ENCODE results near the gene TUBE1.
A peak's percentile ranks its signal among the peaks of the same experiment; 100 is the strongest.
"Not testable (repeated sequence)": the region's sequence is repeated elsewhere in the genome, so short reads cannot be mapped to it uniquely, and the experiment has no call there.

Gene TUBE1

DNA sequence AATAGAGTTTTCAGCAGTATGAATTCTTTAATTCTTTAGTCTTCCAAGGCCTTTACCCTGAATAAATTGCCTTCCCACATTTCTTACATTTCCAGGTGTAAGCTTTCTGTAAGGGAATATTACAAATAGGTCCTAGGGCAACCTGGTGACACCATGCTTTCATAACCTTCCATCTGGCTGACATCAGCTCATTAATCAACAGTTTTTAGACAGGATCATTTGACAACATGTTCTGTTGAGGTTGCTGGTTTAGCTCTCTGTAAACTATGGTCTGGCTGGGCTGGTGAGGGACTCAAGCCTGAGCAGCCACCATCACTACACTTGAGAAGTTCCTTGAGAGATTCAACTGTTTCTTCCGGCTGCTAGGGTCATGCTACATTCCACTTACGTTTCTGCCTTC is 19.3 kb upstream of the TUBE1 start (continued):
- TF ChIP-seq, protein P1, sequence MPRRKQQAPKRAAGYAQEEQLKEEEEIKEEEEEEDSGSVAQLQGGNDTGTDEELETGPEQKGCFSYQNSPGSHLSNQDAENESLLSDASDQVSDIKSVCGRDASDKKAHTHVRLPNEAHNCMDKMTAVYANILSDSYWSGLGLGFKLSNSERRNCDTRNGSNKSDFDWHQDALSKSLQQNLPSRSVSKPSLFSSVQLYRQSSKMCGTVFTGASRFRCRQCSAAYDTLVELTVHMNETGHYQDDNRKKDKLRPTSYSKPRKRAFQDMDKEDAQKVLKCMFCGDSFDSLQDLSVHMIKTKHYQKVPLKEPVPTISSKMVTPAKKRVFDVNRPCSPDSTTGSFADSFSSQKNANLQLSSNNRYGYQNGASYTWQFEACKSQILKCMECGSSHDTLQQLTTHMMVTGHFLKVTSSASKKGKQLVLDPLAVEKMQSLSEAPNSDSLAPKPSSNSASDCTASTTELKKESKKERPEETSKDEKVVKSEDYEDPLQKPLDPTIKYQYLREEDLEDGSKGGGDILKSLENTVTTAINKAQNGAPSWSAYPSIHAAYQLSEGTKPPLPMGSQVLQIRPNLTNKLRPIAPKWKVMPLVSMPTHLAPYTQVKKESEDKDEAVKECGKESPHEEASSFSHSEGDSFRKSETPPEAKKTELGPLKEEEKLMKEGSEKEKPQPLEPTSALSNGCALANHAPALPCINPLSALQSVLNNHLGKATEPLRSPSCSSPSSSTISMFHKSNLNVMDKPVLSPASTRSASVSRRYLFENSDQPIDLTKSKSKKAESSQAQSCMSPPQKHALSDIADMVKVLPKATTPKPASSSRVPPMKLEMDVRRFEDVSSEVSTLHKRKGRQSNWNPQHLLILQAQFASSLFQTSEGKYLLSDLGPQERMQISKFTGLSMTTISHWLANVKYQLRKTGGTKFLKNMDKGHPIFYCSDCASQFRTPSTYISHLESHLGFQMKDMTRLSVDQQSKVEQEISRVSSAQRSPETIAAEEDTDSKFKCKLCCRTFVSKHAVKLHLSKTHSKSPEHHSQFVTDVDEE (CRISPR knock-in tag; IDR thresholded peaks at IDR 0.05) = no peak
- TF ChIP-seq SNAI2 (CRISPR knock-in tag; IDR thresholded peaks at IDR 0.05) (no peak), ZFP3 (CRISPR knock-in tag; IDR thresholded peaks at IDR 0.05) (no peak), ZNF565 (CRISPR knock-in tag; conservative IDR thresholded peaks at IDR 0.05; ENCODE audit: low read depth) (no peak)
- TF ChIP-seq, protein P2, sequence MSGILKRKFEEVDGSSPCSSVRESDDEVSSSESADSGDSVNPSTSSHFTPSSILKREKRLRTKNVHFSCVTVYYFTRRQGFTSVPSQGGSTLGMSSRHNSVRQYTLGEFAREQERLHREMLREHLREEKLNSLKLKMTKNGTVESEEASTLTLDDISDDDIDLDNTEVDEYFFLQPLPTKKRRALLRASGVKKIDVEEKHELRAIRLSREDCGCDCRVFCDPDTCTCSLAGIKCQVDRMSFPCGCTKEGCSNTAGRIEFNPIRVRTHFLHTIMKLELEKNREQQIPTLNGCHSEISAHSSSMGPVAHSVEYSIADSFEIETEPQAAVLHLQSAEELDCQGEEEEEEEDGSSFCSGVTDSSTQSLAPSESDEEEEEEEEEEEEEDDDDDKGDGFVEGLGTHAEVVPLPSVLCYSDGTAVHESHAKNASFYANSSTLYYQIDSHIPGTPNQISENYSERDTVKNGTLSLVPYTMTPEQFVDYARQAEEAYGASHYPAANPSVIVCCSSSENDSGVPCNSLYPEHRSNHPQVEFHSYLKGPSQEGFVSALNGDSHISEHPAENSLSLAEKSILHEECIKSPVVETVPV (CRISPR knock-in tag; IDR thresholded peaks at IDR 0.05) = no peak

DNA sequence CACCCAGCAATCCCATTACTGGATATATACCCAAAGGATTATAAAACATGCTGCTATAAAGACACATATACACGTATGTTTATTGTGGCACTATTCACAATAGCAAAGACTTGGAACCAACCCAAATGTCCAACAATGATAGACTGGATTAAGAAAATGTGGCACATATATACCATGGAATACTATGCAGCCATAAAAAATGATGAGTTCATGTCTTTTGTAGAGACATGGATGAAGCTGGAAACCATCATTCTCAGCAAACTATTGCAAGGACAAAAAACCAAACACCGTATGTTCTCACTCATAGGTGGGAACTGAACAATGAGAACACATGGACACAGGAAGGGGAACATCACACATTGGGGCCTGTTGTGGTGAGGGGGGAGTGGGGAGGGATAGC is 18.7 kb upstream of the TUBE1 start:
- TF ChIP-seq ZNF8 (CRISPR knock-in tag; IDR thresholded peaks at IDR 0.05) = 0 out of 2 replicates have a peak, but pooled peaks have one; percentile 40
- ATAC-seq = not testable (repeated sequence)

DNA sequence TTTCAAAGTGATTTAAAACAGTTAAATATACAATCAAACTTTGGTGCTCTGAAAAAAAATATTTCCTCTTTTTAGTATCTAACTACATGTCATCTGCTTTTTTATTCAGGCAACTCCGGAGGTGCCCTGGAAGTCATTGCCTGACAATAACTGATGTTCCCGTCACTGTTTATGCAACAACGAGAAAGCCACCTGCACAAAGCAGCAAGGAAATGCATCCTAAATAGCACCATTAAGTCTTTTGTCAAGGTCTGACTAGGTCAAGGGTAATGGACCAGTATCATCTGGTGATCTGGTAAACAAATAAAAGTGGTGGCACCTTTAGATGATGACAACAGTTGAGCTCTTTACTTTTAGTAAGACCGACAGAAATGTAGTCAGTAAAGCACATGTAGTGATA is 13.3 kb upstream of the TUBE1 start:
- no peak for ATAC-seq
- TF ChIP-seq, protein P3, sequence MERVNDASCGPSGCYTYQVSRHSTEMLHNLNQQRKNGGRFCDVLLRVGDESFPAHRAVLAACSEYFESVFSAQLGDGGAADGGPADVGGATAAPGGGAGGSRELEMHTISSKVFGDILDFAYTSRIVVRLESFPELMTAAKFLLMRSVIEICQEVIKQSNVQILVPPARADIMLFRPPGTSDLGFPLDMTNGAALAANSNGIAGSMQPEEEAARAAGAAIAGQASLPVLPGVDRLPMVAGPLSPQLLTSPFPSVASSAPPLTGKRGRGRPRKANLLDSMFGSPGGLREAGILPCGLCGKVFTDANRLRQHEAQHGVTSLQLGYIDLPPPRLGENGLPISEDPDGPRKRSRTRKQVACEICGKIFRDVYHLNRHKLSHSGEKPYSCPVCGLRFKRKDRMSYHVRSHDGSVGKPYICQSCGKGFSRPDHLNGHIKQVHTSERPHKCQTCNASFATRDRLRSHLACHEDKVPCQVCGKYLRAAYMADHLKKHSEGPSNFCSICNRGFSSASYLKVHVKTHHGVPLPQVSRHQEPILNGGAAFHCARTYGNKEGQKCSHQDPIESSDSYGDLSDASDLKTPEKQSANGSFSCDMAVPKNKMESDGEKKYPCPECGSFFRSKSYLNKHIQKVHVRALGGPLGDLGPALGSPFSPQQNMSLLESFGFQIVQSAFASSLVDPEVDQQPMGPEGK (CRISPR knock-in tag; IDR thresholded peaks at IDR 0.05; ENCODE audit: borderline replicate concordance) = no peak
- TF ChIP-seq ZC3H10 (CRISPR knock-in tag; IDR thresholded peaks at IDR 0.05) = no peak
- no peak for TF ChIP-seq SNAI2 (CRISPR knock-in tag; IDR thresholded peaks at IDR 0.05)
- TF ChIP-seq ZNF70 (CRISPR knock-in tag; IDR thresholded peaks at IDR 0.05) = no peak
- TF ChIP-seq PPARA (CRISPR knock-in tag; IDR thresholded peaks at IDR 0.05; ENCODE audit: borderline replicate concordance) = no peak
- no peak for TF ChIP-seq GLIS3 (CRISPR knock-in tag; IDR thresholded peaks at IDR 0.05)
- TF ChIP-seq ARNTL (CRISPR knock-in tag; IDR thresholded peaks at IDR 0.05; ENCODE audit: borderline replicate concordance, low read depth) = no peak
- TF ChIP-seq, protein P2 (CRISPR knock-in tag; IDR thresholded peaks at IDR 0.05) = no peak
- no peak for TF ChIP-seq ZNF565 (CRISPR knock-in tag; conservative IDR thresholded peaks at IDR 0.05; ENCODE audit: low read depth)
- TF ChIP-seq TOX (CRISPR knock-in tag; IDR thresholded peaks at IDR 0.05; ENCODE audit: borderline replicate concordance) = no peak
- TF ChIP-seq ESRRG (CRISPR knock-in tag; IDR thresholded peaks at IDR 0.05) = no peak
- no peak for TF ChIP-seq ZFP3 (CRISPR knock-in tag; IDR thresholded peaks at IDR 0.05)

DNA sequence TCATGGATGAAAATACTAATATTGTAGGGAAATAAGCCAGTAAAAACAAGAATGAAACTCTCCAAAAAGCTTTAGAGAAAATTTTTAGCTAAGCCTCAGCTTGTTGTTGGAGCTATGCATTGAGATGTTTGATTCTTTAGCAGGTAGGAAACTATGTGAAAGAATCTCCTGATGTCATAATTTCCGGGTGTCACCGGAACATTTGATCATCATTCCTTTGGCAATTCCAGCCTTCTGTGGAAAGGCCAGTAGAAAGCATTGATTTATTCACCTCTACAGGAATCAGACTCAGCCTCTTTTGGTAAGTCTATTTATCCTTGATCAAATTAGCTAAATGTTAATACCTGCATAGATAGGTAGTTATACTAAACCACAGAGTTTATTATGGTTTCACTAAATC is 9.6 kb upstream of the TUBE1 start:
- no peak for ATAC-seq
- TF ChIP-seq ZNF565 (CRISPR knock-in tag; conservative IDR thresholded peaks at IDR 0.05; ENCODE audit: low read depth) = no peak
- TF ChIP-seq ZNF8 (CRISPR knock-in tag; IDR thresholded peaks at IDR 0.05) = no peak
- TF ChIP-seq ARNTL (CRISPR knock-in tag; IDR thresholded peaks at IDR 0.05; ENCODE audit: borderline replicate concordance, low read depth) = no peak
- TF ChIP-seq, protein P4, sequence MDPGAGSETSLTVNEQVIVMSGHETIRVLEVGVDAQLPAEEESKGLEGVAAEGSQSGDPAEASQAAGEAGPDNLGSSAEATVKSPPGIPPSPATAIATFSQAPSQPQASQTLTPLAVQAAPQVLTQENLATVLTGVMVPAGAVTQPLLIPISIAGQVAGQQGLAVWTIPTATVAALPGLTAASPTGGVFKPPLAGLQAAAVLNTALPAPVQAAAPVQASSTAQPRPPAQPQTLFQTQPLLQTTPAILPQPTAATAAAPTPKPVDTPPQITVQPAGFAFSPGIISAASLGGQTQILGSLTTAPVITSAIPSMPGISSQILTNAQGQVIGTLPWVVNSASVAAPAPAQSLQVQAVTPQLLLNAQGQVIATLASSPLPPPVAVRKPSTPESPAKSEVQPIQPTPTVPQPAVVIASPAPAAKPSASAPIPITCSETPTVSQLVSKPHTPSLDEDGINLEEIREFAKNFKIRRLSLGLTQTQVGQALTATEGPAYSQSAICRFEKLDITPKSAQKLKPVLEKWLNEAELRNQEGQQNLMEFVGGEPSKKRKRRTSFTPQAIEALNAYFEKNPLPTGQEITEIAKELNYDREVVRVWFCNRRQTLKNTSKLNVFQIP (CRISPR knock-in tag; IDR thresholded peaks at IDR 0.05; ENCODE audit: borderline replicate concordance, low read depth) = no peak
- TF ChIP-seq ESRRG (CRISPR knock-in tag; IDR thresholded peaks at IDR 0.05) = no peak
- no peak for TF ChIP-seq TOX (CRISPR knock-in tag; IDR thresholded peaks at IDR 0.05; ENCODE audit: borderline replicate concordance)
- TF ChIP-seq, protein P5, sequence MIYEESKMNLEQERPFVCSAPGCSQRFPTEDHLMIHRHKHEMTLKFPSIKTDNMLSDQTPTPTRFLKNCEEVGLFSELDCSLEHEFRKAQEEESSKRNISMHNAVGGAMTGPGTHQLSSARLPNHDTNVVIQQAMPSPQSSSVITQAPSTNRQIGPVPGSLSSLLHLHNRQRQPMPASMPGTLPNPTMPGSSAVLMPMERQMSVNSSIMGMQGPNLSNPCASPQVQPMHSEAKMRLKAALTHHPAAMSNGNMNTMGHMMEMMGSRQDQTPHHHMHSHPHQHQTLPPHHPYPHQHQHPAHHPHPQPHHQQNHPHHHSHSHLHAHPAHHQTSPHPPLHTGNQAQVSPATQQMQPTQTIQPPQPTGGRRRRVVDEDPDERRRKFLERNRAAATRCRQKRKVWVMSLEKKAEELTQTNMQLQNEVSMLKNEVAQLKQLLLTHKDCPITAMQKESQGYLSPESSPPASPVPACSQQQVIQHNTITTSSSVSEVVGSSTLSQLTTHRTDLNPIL (CRISPR knock-in tag; IDR thresholded peaks at IDR 0.05; ENCODE audit: low read depth) = no peak
- TF ChIP-seq GLIS3 (CRISPR knock-in tag; IDR thresholded peaks at IDR 0.05) = no peak
- TF ChIP-seq, protein P3 (CRISPR knock-in tag; IDR thresholded peaks at IDR 0.05; ENCODE audit: borderline replicate concordance) = no peak
- TF ChIP-seq CSDC2 (CRISPR knock-in tag; IDR thresholded peaks at IDR 0.05) = no peak
- TF ChIP-seq ZFP3 (CRISPR knock-in tag; IDR thresholded peaks at IDR 0.05) = no peak
- no peak for TF ChIP-seq OSR1 (CRISPR knock-in tag; IDR thresholded peaks at IDR 0.05)

Measured in SK-N-SH treated with all-trans-retinoic acid at 6 μM for 48 hours (cell line).